Fibroblast of the conjunctiva (primary cell): ENCODE measurements around the gene GRM5.
A peak's percentile ranks its signal among the peaks of the same experiment; 100 is the strongest.
"Not testable (repeated sequence)": the region's sequence is repeated elsewhere in the genome, so short reads cannot be mapped to it uniquely, and the experiment has no call there.

Experiments
- DNase-seq: peaks from one replicate; pipeline ENCODE4 v3.0.0-alpha.2; 2010; ENCODE audit warnings: low read depth

Gene GRM5

GRCh38 chr11:88495836-88496235, 569.9 kb downstream of the GRM5 start:
- DNase-seq, result no peak

GRCh38 chr11:88494848-88495247, 570.9 kb downstream of the GRM5 start:
- no peak for DNase-seq

GRCh38 chr11:88491674-88492073, 574.1 kb downstream of the GRM5 start:
- no peak for DNase-seq

DNA sequence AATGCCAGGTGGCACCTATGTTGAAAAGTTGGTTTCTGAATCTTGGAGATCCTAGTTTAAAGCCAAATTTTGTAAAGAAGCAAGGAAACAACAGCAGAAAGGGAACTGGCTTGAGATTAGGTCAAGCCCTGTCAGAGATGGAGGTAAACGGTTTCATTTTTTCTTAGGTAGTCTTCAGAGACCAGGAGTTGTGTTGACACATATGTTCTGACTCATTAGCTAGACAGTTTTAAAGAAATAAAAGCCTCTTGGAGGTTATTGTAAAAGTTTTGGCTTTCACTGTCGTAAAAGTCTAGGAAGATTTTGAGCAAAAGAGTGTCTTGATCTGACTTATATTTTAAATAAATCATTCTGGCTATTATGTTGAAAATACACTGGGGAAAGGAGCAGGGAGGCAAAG, 576.8 kb downstream of the GRM5 start:
- DNase-seq, result no peak

DNA sequence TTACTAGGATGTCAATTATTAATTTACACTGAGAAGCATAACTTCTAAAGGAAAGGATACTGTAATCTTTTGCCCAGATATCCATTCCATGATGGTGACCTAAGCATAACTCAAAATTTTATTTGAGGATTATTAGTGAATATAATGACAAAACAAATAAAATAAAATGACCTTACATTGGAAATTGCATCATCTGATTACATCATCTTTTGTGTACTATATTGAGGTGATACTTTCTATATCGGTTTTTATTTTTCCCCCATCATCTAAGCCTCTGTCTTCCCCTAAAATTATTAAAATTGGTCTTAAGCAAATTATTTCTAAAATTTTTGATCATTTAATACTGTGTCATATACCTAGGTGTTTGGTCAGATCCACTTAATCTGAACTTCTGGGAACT, 578.1 kb downstream of the GRM5 start:
- no peak for DNase-seq

GRCh38 chr11:88484873-88485621, 580.7 kb downstream of the GRM5 start:
- peak; percentile 16 for DNase-seq

DNA sequence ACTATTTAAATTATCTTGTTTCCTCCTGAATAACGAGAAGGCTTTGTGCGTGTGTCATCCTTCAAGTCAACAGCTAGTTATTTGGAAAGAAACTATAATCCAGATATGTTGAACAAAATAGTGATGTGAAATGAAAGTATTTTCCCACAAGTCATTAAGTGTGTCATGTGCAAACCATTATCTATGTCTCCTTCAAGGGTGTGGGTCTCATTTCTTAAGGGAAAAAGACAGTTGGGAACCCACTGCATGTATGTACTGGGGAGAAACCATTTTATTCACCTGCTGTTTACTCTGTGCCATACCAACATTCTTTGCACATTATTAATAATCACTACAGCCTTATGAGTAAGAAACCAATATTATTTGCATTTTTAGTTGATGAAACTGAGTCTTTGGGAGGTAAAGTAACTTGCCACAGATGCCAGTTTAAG, 582.9 kb downstream of the GRM5 start:
- DNase-seq, result no peak

DNA sequence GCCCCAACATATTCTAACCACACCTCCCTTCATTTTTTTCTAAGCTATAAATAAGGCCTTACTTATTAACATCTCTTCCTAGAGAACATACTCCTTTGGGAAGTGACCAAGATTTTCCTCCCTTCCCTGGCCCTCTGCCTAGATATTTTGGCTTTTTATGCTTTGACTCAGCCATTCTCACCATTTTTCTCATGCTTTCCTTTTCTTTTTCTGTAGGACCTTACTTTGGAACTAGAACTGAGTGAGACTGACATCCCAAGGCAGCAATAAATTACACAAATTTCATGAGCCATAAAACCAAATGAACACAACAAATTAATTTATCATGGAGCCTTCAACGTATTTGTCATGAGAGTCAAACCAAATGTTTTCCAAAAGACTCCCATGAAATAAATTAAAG, 585.6 kb downstream of the GRM5 start:
- DNase-seq, result peak; percentile 59

- DNase-seq, result no peak
Observed at GRCh38 chr11:88478136-88478815, 587.5 kb downstream of the GRM5 start.

DNA sequence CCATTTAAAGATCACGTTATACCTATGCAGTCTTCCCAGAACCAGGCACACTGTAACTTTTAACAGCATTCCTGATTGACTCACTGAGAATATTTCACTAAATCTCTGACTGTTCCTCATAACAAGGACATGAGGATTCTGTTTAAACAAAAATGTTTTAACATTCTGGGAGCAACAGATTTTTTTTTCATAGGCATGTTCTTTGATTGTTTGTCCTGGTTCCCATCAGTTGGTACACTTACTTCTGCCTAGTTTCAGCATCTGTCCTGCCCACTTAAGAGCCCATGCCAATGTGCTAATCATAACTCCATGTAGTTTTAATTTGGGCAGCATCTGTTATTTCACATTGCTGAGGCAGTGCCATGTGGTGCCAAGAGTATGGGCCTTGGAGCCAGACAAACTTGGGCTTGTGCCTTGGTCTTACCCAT, 589.8 kb downstream of the GRM5 start:
- DNase-seq, result peak; percentile 5

GRCh38 chr11:88474655-88475054, 591.1 kb downstream of the GRM5 start:
- DNase-seq, result no peak

GRCh38 chr11:88469561-88470225, 596.1 kb downstream of the GRM5 start:
- DNase-seq, result no peak

DNA sequence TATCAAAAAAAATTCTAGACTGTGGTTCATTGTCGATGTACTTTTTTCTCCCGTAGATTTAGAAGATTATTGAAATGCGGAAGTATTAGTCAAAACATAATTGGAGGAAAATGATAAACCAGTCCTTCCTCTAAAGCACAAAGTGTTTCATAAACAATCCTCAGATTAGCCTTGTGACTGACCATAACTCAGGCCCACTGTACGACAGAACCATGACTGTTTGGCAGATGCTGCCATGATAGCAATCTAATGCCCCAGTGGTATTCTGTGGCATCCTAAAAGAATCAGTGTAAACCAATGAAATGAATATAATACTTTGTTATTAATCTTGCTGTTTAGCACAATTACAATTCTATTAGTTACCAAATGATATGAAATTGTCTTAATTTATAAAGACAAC, 601.3 kb downstream of the GRM5 start:
- DNase-seq, result no peak

DNA sequence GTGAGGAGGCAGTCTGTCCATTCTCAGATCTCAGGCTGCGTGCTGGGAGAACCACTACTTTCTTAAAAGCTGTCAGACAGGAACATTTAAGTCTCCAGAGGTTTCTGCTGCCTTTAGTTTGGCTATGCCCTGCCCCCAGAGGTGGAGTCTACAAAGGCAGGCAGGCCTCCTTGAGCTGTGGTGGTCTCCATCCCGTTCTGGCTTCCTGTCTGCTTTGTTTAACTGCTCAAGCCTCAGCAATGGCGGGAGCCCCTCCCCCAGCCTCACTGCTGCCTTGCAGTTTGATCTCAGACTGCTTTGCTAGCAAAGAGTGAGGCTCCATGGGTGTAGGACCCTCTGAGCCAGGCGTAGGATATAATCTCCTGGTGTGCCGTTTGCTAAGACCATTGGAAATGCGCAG, 602.5 kb downstream of the GRM5 start:
- DNase-seq, result not testable (repeated sequence)

GRCh38 chr11:88458047-88458446, 607.7 kb downstream of the GRM5 start:
- DNase-seq, result not testable (repeated sequence)

GRCh38 chr11:88455974-88456373, 609.8 kb downstream of the GRM5 start:
- no peak for DNase-seq

GRCh38 chr11:88454881-88455280, 610.9 kb downstream of the GRM5 start:
- DNase-seq, result no peak
